ENCODE results near the gene ZSCAN1. TPM values are rescaled to one million over a fixed set of nuclear protein-coding genes. Genes with fewer than 3 reads are reported as not detected.

Gene ZSCAN1
- total RNA-seq, 2 experiments from 2014 or later: not detected

DNA sequence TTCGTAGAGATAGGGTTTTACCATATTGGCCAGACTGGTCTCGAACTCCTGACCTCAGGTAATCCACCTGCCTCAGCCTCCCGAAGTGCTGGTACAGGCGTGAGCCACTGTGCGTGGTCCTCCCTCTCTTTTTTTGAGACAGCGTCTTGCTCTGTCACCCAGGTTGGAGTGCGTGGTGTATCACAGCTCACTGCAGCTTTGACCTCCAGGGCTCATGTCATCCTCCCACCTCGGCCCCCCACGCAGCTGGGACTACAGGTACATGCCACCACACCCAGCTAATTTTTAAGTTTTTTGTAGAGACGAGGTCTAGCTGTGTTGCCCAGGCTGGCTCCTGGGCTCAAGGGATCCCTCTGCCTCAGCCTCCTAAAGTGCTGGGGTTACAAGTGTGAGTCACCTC is 46.0 kb downstream of the ZSCAN1 start:
- Mint-ChIP-seq H3K27me3 (no peaks in the 10 kb centered on the region), H3K36me3 (peaks cover 13% of the 10 kb centered on the region), H3K27ac (no peak overlapping the region), H3K9me3 (ENCODE audit: low read depth) (peaks cover 26% of the 10 kb centered on the region), H3K4me1 (no peaks in the 10 kb centered on the region), H3K4me3 (no peak overlapping the region)
- CTCF ChIA-PET: no interaction called here
- DNase-seq: no peak
- ATAC-seq: no peak

DNA sequence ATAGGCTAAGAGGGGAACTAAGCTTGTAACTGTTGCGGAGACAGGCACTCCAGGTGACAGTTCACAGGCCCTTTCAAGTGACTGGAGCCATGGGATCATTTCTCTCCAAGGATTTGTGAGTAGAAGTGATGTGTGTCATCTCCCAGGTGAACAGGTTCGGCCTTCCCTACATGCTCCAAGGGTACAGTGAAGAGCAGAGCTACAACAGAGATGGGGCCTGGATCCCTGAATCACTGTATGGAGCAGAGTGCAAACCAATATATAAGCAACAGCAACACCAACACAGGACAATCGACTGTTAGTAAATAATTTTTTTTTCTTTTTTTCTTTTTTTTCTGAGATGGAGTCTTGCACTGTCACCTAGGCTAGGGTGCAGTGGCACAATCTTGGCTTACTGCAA is 49.2 kb downstream of the ZSCAN1 start:
- DNase-seq (no peak), ATAC-seq (no peak)
- CTCF ChIA-PET: no interaction called here
- H3K4me1 Mint-ChIP-seq: no peaks in the 10 kb centered on the region
- peaks cover 22% of the 10 kb centered on the region for H3K36me3 Mint-ChIP-seq
- H3K4me3 Mint-ChIP-seq: no peak overlapping the region
- peaks cover 21% of the 10 kb centered on the region for H3K9me3 Mint-ChIP-seq (ENCODE audit: low read depth)
- H3K27me3 Mint-ChIP-seq: no peaks in the 10 kb centered on the region
- no peak overlapping the region for H3K27ac Mint-ChIP-seq

- Mint-ChIP-seq H3K4me1 (no peaks in the 10 kb centered on the region), H3K27me3 (no peaks in the 10 kb centered on the region), H3K27ac (no peak overlapping the region), H3K4me3 (no peak overlapping the region), H3K36me3 (peaks cover 30% of the 10 kb centered on the region), H3K9me3 (ENCODE audit: low read depth) (peaks cover 25% of the 10 kb centered on the region)
- CTCF ChIA-PET: no interaction called here
- ATAC-seq: no peak
- DNase-seq: no peak
Observed at GRCh38 chr19:58084596-58085347, 50.9 kb downstream of the ZSCAN1 start.

GRCh38 chr19:58085348-58085875 is 51.6 kb downstream of the ZSCAN1 start:
- H3K27me3 Mint-ChIP-seq: no peaks in the 10 kb centered on the region
- no peaks in the 10 kb centered on the region for H3K4me1 Mint-ChIP-seq
- no peak overlapping the region for H3K4me3 Mint-ChIP-seq
- H3K27ac Mint-ChIP-seq: no peak overlapping the region
- no peak for ATAC-seq
- H3K9me3 Mint-ChIP-seq (ENCODE audit: low read depth): peaks cover 21% of the 10 kb centered on the region
- peaks cover 34% of the 10 kb centered on the region for H3K36me3 Mint-ChIP-seq
- CTCF ChIA-PET: no interaction called here
- no peak for DNase-seq

DNA sequence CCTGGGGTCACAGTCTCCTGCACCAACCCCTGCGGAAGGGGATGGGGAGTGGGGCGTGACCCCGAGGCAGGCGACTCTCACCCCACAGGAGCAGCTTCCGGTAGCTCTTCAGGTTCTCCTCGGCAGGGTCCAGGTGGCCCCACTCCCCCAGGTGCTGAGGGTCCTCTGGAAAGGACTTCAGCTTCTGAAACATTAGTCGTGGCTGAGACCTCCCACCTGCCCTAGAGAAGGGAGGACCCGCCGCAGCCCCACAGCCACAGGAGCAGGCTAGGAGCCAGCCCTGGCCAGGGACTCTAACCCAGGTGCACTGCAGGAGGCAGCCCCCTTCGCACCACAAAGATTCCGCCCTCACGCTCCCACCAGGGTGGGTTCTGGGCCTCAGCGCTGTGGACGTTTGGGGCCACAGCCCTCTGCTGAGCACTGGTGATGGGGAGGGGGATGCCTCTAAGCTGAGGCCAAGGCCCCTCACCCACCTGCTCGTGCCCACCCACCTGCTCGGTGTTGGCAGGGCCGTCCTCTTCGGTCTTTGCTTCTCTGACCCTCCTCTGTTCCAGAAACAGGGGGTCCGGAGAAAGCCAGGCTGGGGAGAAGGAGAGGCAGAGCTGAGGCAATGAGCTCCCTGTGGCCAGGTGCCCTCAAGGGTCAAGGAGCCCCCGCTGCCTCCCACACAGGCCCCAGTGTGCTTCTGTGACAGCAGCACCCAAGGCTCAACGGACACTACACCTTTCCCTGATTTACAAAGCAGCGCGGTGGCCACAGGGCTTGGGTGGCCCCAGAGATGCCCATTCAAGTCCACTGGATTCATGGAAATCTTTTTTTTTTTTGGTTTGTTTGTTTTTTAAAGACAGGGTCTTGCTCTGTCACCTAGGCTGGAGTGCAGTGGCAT is 53.2 kb downstream of the ZSCAN1 start:
- CTCF ChIA-PET: no interaction called here
- peaks cover 37% of the 10 kb centered on the region for H3K36me3 Mint-ChIP-seq
- H3K4me3 Mint-ChIP-seq: no peak overlapping the region
- DNase-seq (no peak), ATAC-seq (no peak)
- H3K27ac Mint-ChIP-seq: no peak overlapping the region
- H3K9me3 Mint-ChIP-seq (ENCODE audit: low read depth): peaks cover 16% of the 10 kb centered on the region
- H3K4me1 Mint-ChIP-seq: no peaks in the 10 kb centered on the region
- no peaks in the 10 kb centered on the region for H3K27me3 Mint-ChIP-seq

- no peak for DNase-seq
- H3K4me3 Mint-ChIP-seq: no peak overlapping the region
- no peak overlapping the region for H3K27ac Mint-ChIP-seq
- CTCF ChIA-PET: no interaction called here
- H3K9me3 Mint-ChIP-seq (ENCODE audit: low read depth): peaks cover 19% of the 10 kb centered on the region
- peaks cover 38% of the 10 kb centered on the region for H3K36me3 Mint-ChIP-seq
- H3K27me3 Mint-ChIP-seq: no peaks in the 10 kb centered on the region
- no peak for ATAC-seq
- no peaks in the 10 kb centered on the region for H3K4me1 Mint-ChIP-seq
Observed at GRCh38 chr19:58088521-58089052, 54.8 kb downstream of the ZSCAN1 start.

- Mint-ChIP-seq H3K27me3 (no peaks in the 10 kb centered on the region), H3K36me3 (peaks cover 34% of the 10 kb centered on the region), H3K9me3 (ENCODE audit: low read depth) (peaks cover 15% of the 10 kb centered on the region), H3K4me1 (no peaks in the 10 kb centered on the region), H3K4me3 (no peak overlapping the region), H3K27ac (no peak overlapping the region)
- DNase-seq (no peak), ATAC-seq (no peak)
- CTCF ChIA-PET: no interaction called here
Observed at GRCh38 chr19:58089846-58090245, 56.0 kb downstream of the ZSCAN1 start.

GRCh38 chr19:58091251-58091995 is 57.6 kb downstream of the ZSCAN1 start:
- H3K36me3 Mint-ChIP-seq: peaks cover 34% of the 10 kb centered on the region
- H3K4me3 Mint-ChIP-seq: no peak overlapping the region
- H3K9me3 Mint-ChIP-seq (ENCODE audit: low read depth): peaks cover 18% of the 10 kb centered on the region
- no peak for DNase-seq
- no peak for ATAC-seq
- no peak overlapping the region for H3K27ac Mint-ChIP-seq
- no peaks in the 10 kb centered on the region for H3K27me3 Mint-ChIP-seq
- H3K4me1 Mint-ChIP-seq: no peaks in the 10 kb centered on the region
- CTCF ChIA-PET: no interaction called here

GRCh38 chr19:58093071-58093470 is 59.2 kb downstream of the ZSCAN1 start:
- Mint-ChIP-seq H3K27me3 (no peaks in the 10 kb centered on the region), H3K4me3 (no peak overlapping the region), H3K9me3 (ENCODE audit: low read depth) (peaks cover 20% of the 10 kb centered on the region), H3K4me1 (peaks cover 3% of the 10 kb centered on the region), H3K36me3 (peaks cover 29% of the 10 kb centered on the region), H3K27ac (no peak overlapping the region)
- ATAC-seq: no peak
- CTCF ChIA-PET: no interaction called here
- no peak for DNase-seq

DNA sequence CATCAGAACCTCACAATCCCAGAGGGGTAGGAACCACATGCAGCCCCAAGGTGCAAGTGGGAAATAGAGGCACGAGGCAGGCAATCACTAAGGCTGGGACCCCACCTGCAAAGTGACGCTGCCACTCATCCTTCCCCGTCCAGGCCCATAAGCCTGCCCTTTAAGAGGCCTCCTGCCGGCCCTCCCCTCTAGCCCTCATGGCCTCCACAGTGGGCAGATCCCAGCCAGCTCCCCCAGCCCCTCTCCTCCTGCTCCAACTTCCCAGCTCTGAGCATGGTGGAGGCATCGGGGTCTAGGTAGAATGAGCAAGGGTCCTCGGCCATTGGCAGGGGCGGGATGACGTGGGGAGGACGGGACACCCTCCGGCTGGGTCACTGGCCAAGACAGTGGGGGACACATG is 61.5 kb downstream of the ZSCAN1 start:
- no peak for ATAC-seq
- Mint-ChIP-seq H3K27ac (no peak overlapping the region), H3K9me3 (ENCODE audit: low read depth) (peaks cover 17% of the 10 kb centered on the region), H3K4me3 (no peak overlapping the region), H3K27me3 (no peaks in the 10 kb centered on the region), H3K4me1 (peaks cover 9% of the 10 kb centered on the region), H3K36me3 (peaks cover 19% of the 10 kb centered on the region)
- CTCF ChIA-PET: interaction anchor here (0.6 kb wide), 1 partner anchor 802 kb away, joined by 3 read pairs; no protein-coding TSS in a partner anchor
- no peak for DNase-seq

GRCh38 chr19:58096884-58097283 is 63.1 kb downstream of the ZSCAN1 start:
- CTCF ChIA-PET: no interaction called here
- no peak for DNase-seq
- Mint-ChIP-seq H3K27ac (peak overlapping the region; percentile 14), H3K4me1 (peaks cover 9% of the 10 kb centered on the region), H3K4me3 (peak overlapping the region; percentile 43), H3K27me3 (no peaks in the 10 kb centered on the region), H3K9me3 (ENCODE audit: low read depth) (peaks cover 15% of the 10 kb centered on the region), H3K36me3 (peaks cover 17% of the 10 kb centered on the region)
- ATAC-seq: no peak

GRCh38 chr19:58097349-58097748 is 63.5 kb downstream of the ZSCAN1 start:
- Mint-ChIP-seq H3K4me1 (peaks cover 9% of the 10 kb centered on the region), H3K27ac (no peak overlapping the region), H3K27me3 (no peaks in the 10 kb centered on the region), H3K36me3 (peaks cover 15% of the 10 kb centered on the region), H3K9me3 (ENCODE audit: low read depth) (peaks cover 16% of the 10 kb centered on the region), H3K4me3 (peak overlapping the region; percentile 43)
- CTCF ChIA-PET: no interaction called here
- no peak for DNase-seq
- ATAC-seq: no peak
